Small intestine (tissue), 7 donors: Measurements from ENCODE around the gene AARSD1. TPM values are rescaled to one million over a fixed set of nuclear protein-coding genes. Genes with fewer than 3 reads are reported as not detected.
"Not testable (repeated sequence)": the region's sequence is repeated elsewhere in the genome, so short reads cannot be mapped to it uniquely, and the experiment has no call there.

ENCODE experiments used
- DNase-seq, 2 donors: peaks; one replicate each; pipeline versions ENCODE4 v3.0.0 to v3.0.0-alpha.2; 2013
- FAIRE-seq: peaks from 2 replicates; lab custom pipeline; 2012; peaks lifted over from hg19 to GRCh38; lab: Jason Lieb, UNC
- H3K27ac ChIP-seq, 3 donors: one replicate each; pipeline ENCODE4 v1.5.1; 2013; ENCODE audit warnings: low read length in 2 of 3, mild to moderate bottlenecking in 2 of 3, control low read depth in 1 of 3, inconsistent platforms in 1 of 3, low read depth in 1 of 3, moderate library complexity in 1 of 3
- H3K27me3 ChIP-seq, 3 donors: one replicate each; pipeline ENCODE4 v1.6.1; 2013; ENCODE audit warnings: low read length in 3 of 3, inconsistent platforms in 1 of 3; ENCODE audit not compliant: control insufficient read depth in 3 of 3, insufficient read depth in 3 of 3
- H3K36me3 ChIP-seq, 3 donors: one replicate each; pipeline ENCODE4 v1.6.1; 2013; ENCODE audit warnings: low read length in 3 of 3, inconsistent platforms in 1 of 3, low read depth in 1 of 3, mild to moderate bottlenecking in 1 of 3, moderate library complexity in 1 of 3; ENCODE audit not compliant: control insufficient read depth in 3 of 3, insufficient read depth in 2 of 3
- H3K4me1 ChIP-seq, 3 donors: one replicate each; pipeline ENCODE4 v1.6.1; 2013; ENCODE audit warnings: low read length in 2 of 3, inconsistent platforms in 1 of 3, low read depth in 1 of 3, mild to moderate bottlenecking in 1 of 3, moderate library complexity in 1 of 3; ENCODE audit not compliant: control insufficient read depth in 3 of 3, insufficient read depth in 2 of 3
- H3K4me3 ChIP-seq, 3 donors: one replicate each; pipeline ENCODE4 v1.5.1; 2013; ENCODE audit warnings: low read length in 3 of 3, control low read depth in 1 of 3, inconsistent platforms in 1 of 3, low read depth in 1 of 3, mild to moderate bottlenecking in 1 of 3, moderate library complexity in 1 of 3
- H3K9me3 ChIP-seq, 2 donors: one replicate each; pipeline ENCODE4 v1.6.1; 2013; ENCODE audit warnings: low read depth in 1 of 2, low read length in 1 of 2; ENCODE audit not compliant: control insufficient read depth in 2 of 2, insufficient read depth in 1 of 2
- WGBS, 3 donors: extraction: QIAGEN DNeasy Blood & Tissue Kit; methylation state at CpG; one replicate each; pipeline ENCODE4 v1.1.7; 2013; 5-methylcytosine and 5-hydroxymethylcytosine counted together
- polyA plus RNA-seq, 4 donors: library from polyadenylated mRNA; stranded (reverse) in 3 of 4; unstranded in 1 of 4; fragments of 200-250 nt in 3 of 4; fragments of 120-200 nt in 1 of 4; gene quantifications; one replicate each; pipeline versions ENCODE4 v1.2.1 to v1.2.3, GENCODE V29; 2013
- donor health status: healthy with polysubstance abuse.
- donor health status: control.
- donor health status: control.
- donor health status: Bipolar disorder and iron deficiency.
- donor health status: healthy.

The AARSD1 gene
- polyA plus RNA-seq, 4 donors = 27.3 to 47.4 (median 40.5) TPM

DNA sequence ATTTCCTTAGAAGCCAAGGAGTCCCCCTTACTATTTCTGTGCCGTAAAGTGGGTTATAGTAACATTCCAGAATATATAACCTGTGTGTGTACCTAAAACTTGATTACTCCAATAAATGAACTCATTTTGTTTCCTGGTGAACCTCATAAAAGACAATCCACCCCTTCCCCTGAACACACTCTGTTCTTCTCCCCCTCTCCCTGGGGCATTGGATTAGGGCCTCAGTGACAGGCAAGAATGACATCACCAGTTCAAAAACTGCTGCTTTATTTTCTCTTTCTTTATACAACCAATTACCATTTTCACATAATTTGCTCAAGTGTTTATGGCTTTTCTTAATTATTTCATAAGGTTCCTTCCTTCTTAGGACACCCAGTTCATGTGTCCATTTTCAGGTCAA, 17.4 kb downstream of the AARSD1 start:
- 85 to 97% (median 88%) methylated on average over 1 of the region's 1 CpG for WGBS, 3 donors
- Histone ChIP-seq H3K36me3 (peaks cover 2 to 30% (median 5%) of the 10 kb centered on the region in 3 donors), H3K9me3 (no peaks in the 10 kb centered on the region), H3K27ac (no peak overlapping the region), H3K27me3 (no peaks in the 10 kb centered on the region), H3K4me1 (no peaks in the 10 kb centered on the region), H3K4me3 (no peak overlapping the region)
- DNase-seq = no peak
- no peak for FAIRE-seq

DNA sequence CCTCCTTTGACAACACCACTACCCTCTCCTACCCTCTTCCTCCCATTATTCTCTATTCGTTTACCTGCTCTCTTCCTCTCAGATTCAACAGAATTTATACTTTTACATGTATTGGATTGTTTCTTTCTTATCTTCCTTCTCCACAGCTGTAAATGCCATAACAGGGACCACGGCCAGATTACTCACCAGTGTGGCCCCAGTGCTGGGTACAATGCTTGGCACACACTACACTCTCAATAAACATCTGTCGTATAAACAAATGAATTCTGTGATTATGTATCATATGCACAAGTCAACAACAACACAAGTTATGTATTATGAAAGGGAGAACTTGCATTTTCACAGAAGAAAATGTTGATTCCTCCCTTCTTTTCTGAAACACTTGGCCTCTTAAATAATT, 20.0 kb downstream of the AARSD1 start:
- FAIRE-seq = no peak
- no peak overlapping the region for H3K4me3 ChIP-seq
- peaks cover 0 to 8% (median 0%) of the 10 kb centered on the region in 3 donors for H3K36me3 ChIP-seq

DNA sequence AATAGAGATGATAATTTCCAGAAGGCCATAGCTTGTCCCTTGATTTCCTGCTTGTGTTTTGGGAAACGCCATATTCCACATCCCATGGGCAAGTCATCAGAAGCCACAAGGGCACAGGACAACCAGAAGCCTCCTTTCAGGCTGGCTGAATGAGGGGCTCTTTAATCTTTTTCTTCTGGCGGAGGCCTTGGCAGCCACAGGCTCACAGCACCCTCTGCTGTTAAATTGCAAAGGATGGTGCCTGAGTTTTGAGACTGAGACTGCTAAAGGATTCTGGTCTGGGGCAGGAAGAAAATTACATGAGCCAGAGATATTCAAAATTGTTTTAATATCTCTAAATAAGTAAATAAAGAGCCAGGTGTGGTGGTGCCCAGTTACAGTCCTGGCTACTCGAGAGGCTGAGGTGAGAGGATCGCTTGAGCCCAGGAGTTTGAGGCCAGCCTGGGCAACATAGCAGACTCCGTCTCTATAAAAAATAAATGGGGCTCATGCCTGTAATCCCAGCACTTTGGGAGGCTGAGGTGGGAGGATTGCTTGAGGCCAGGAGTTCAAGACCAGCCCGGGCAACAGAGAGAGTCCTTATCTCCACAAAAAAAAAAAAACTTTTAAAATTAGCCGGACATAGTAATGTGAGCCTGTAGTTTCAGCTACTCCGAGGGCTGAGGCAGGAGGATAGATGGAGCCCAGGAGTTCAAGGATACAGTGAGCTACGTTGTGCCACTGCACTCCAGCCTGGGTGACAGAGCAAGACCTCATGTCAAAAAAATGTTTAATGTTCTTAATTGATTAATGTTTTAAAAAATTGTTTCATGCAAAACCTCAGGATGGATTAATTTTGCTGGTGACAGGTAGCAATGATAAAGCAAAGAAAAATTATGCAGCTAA, 26.3 kb downstream of the AARSD1 start:
- peaks cover 0 to 1% (median 0%) of the 10 kb centered on the region in 3 donors for H3K27me3 ChIP-seq
- H3K36me3 ChIP-seq = no peaks in the 10 kb centered on the region
- peak; percentile 58 to 62 for DNase-seq
- H3K27ac ChIP-seq = no peak overlapping the region
- H3K9me3 ChIP-seq = no peaks in the 10 kb centered on the region
- no peak overlapping the region for H3K4me3 ChIP-seq
- 31 to 41% (median 36%) methylated on average over 9 of the region's 9 CpGs for WGBS, 3 donors
- no peak for FAIRE-seq
- H3K4me1 ChIP-seq = no peaks in the 10 kb centered on the region

More for the DNA sequence above, 20.0 kb downstream of the AARSD1 start:
- no peaks in the 10 kb centered on the region for H3K4me1 ChIP-seq
- H3K9me3 ChIP-seq = no peaks in the 10 kb centered on the region
- WGBS, 3 donors = 5 to 33% (median 23%) methylated on average over 3 of the region's 3 CpGs
- peaks cover 0 to 1% (median 0%) of the 10 kb centered on the region in 3 donors for H3K27me3 ChIP-seq
- no peak overlapping the region for H3K27ac ChIP-seq
- peak in 1 of 2 donors; percentile 20 for DNase-seq

DNA sequence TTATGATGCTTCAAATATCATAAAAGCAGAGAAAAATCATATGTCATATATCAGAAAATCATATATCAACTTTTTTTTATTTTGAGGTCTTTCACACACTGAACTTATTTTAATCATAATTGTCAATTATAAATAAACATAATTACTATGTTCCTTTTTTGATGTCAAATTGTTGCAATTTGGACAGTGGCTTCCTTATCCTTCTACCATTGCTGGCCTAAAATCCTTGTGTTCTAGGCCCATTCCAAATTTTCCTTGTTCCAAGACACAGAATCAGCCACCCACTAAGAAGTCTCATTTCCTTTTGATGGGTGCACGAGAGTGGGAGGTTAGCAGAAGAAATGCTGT, 34.8 kb downstream of the AARSD1 start:
- no peaks in the 10 kb centered on the region for H3K36me3 ChIP-seq
- 87 to 100% (median 100%) methylated on average over 1 of the region's 1 CpG for WGBS, 3 donors
- DNase-seq (no peak), FAIRE-seq (no peak)
- H3K9me3 ChIP-seq = no peaks in the 10 kb centered on the region
- H3K27me3 ChIP-seq = no peaks in the 10 kb centered on the region
- no peak overlapping the region for H3K4me3 ChIP-seq
- H3K4me1 ChIP-seq = peaks cover 0 to 8% (median 8%) of the 10 kb centered on the region in 3 donors
- no peak overlapping the region for H3K27ac ChIP-seq

DNA sequence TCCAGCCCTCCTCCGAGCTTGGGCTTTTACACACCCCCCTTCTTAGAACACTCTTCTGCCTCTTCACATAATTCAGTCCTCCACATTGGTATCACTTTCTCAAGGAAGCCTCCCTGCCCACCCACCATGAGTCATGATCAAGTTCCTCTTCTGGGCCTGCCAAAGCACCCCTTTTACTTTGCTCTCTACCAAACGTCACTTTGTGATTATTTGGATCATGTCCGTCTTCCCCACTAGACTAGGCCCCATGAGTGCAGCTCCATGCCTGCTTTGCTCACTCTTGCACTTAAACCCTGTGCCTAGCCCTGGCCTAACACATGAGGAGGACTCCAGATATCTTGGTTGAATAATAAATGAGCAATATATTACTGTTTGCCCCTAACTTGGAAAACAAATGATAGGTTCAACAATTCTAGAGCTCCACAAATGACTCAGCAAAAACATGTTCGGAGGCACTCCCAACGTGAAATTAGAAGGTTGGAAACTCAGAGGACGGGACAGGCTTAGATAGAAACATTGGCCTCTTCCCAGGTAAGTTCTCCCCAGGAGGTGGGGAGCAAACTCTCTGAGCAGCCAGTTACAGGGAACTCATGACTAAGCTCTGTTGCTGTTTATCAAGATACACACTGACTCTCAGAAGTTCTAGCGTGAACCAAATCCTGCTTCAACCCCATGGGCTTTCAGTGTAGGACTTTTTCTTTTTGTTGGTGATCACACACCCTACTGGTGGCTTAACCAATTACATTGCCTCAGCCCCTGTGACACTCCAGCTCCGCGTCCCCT, 35.3 kb downstream of the AARSD1 start:
- H3K36me3 ChIP-seq = no peaks in the 10 kb centered on the region
- 26 to 34% (median 29%) methylated on average over 9 of the region's 9 CpGs for WGBS, 3 donors
- FAIRE-seq = no peak
- H3K27ac ChIP-seq = peak overlapping the region; percentile 21 to 88 (median 52)
- H3K4me3 ChIP-seq = no peak overlapping the region
- peaks cover 0 to 8% (median 8%) of the 10 kb centered on the region in 3 donors for H3K4me1 ChIP-seq
- H3K27me3 ChIP-seq = no peaks in the 10 kb centered on the region
- H3K9me3 ChIP-seq = no peaks in the 10 kb centered on the region
- peak; percentile 83 to 86 for DNase-seq

DNA sequence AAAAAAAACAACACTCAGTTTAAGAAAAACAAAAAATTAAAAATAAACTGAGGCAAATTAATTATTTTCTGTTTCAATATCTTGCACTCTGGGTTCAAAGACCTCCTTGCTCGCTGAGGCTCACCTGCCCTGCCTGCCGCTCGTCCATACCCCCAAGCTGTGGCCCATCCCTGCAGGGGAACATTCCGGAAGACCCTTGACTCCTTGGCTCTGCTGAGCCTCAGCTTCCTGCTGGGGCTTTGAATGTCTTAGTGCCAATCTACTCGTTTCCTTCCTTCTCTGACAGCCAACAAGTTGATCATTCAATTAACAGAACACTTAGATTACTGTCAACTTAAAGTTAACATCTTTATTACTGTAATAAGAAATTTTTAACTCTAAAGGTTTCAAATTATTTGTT, 39.4 kb downstream of the AARSD1 start:
- Histone ChIP-seq H3K9me3 (no peaks in the 10 kb centered on the region), H3K27me3 (no peaks in the 10 kb centered on the region), H3K4me1 (peaks cover 3 to 30% (median 12%) of the 10 kb centered on the region in 3 donors), H3K4me3 (no peak overlapping the region), H3K27ac (no peak overlapping the region), H3K36me3 (no peaks in the 10 kb centered on the region)
- 33 to 59% (median 44%) methylated on average over 5 of the region's 5 CpGs for WGBS, 3 donors
- FAIRE-seq (no peak), DNase-seq (no peak)

DNA sequence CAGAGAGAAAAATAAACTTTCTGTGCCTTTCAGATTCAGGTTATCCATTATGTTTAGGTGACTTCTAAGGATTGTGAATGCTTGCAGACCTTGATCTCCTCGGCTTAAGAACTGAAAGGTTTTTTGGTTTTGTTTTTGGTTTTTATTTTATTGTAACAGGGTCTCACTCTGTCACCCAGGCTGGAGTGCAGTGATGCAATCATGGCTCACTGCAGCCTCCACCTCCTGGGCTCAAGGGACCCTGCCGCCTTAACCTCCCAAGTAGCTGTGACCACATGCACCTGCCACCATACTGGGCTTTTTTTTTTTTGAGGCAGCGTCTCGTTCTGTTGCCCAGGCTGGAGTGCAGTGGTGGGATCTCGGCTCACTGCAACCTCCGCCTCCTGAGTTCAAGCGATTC, 40.8 kb downstream of the AARSD1 start:
- DNase-seq, FAIRE-seq, H3K27ac ChIP-seq, H3K27me3 ChIP-seq, H3K4me3 ChIP-seq, H3K9me3 ChIP-seq, H3K36me3 ChIP-seq: not testable (repeated sequence)
- 89 to 96% (median 89%) methylated on average over 7 of the region's 7 CpGs for WGBS, 3 donors
- H3K4me1 ChIP-seq = peaks cover 3 to 38% (median 9%) of the 10 kb centered on the region in 3 donors

DNA sequence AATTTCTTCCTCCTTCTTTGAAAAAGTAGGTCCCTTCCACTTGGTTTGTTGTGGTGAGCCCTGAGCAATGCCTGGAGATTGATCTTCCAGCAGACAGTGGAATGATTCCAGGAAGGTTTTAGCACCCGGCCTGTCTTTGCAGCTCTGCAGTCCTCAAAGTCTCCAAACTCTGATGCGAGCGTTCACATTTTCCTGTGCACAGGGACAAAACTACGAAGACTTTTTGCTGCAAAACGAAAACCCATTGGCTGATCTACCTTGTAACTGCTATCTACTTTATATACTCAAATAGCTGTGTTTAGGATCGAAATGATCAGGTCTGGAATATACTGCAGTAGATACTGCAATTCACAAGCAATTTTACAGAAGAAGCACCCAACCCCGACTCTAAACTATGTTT, 42.0 kb downstream of the AARSD1 start:
- Histone ChIP-seq H3K27me3 (no peaks in the 10 kb centered on the region), H3K9me3 (no peaks in the 10 kb centered on the region), H3K4me3 (no peak overlapping the region), H3K36me3 (no peaks in the 10 kb centered on the region), H3K27ac (no peak overlapping the region), H3K4me1 (peaks cover 3 to 48% (median 8%) of the 10 kb centered on the region in 3 donors)
- WGBS, 3 donors = 43 to 55% (median 54%) methylated on average over 7 of the region's 7 CpGs
- DNase-seq = no peak
- FAIRE-seq = no peak
